K562 (cell line): Measurements from ENCODE around the gene FAM171A1. TPM values are rescaled to one million over a fixed set of nuclear protein-coding genes. Genes with fewer than 3 reads are reported as not detected.

Experiments
- ATAC-seq: fragments of 200-7000 bp; cut with Tn5 transposase; 3 replicates; pipeline ENCODE4 v1.9.1; 2020; ENCODE audit warnings: moderate library complexity
- BruUV-seq: library from RNA; stranded (reverse); fragments of 400-500 nt; replicated peaks from 2 replicates; lab custom pipeline; 2021; lab: Mats Ljungman, UMichigan
- CTCF ChIA-PET: fragments of 300-600 bp; formaldehyde crosslinking; extraction: SDS; loops from one replicate; lab custom pipeline; 2021; ENCODE audit warnings: low intra/inter-chr PET ratio; lab: Yijun Ruan, JAX
- POLR2A ChIA-PET: fragments of 300-600, 350-650 bp; sonication (Branson Sonifier 250); formaldehyde crosslinking; extraction: SDS; loops from one replicate; lab custom pipeline; 2021; ENCODE audit warnings: antibody characterized with exemption, inconsistent platforms; lab: Yijun Ruan, JAX
- DNase-seq, 4 experiments: peaks; one replicate each; pipeline versions ENCODE4 v3.0.0 to v3.0.0-alpha.2; 2011 to 2018; ENCODE audit warnings: low spot score in 3 of 4, mixed read lengths in 3 of 4; ENCODE audit errors: extremely low read depth in 1 of 4
- FAIRE-seq: peaks from 2 replicates; lab custom pipeline; 2011; peaks lifted over from hg19 to GRCh38; lab: Jason Lieb, UNC
- H2AFZ ChIP-seq: 2 replicates; pipeline ENCODE4 v1.6.0; 2011; ENCODE audit warnings: low read depth, low read length, control low read depth, inconsistent platforms
- H3K27ac ChIP-seq: fragments of 200-600 bp; 3 replicates; pipeline ENCODE4 v1.8.0; 2011; ENCODE audit warnings: low read depth, mild to moderate bottlenecking, control low read depth, inconsistent platforms, low read length, moderate library complexity, mixed read lengths; ENCODE audit errors: extremely low read depth
- H3K27me3 ChIP-seq, 2 experiments: fragments of 300-600 bp in 1 of 2; 2 replicates in 1 of 2; 3 replicates in 1 of 2; pipeline versions ENCODE4 v1.6.0 to v1.8.0; 2011; ENCODE audit warnings: inconsistent platforms in 2 of 2, low read length in 2 of 2, mild to moderate bottlenecking in 1 of 2, mixed read lengths in 1 of 2, moderate library complexity in 1 of 2; ENCODE audit not compliant: control insufficient read depth in 2 of 2, insufficient read depth in 2 of 2
- H3K36me3 ChIP-seq: fragments of 300-600 bp; 3 replicates; pipeline ENCODE4 v1.8.0; 2011; ENCODE audit warnings: mild to moderate bottlenecking, low read length, inconsistent platforms; ENCODE audit not compliant: control insufficient read depth, insufficient read depth
- H3K4me1 ChIP-seq, 2 experiments: fragments of 200-600 bp in 1 of 2; replicated peaks in 1 of 2; 2 replicates in 1 of 2; 3 replicates in 1 of 2; pipeline versions ENCODE4 v1.5.1 to v1.8.0; 2011; ENCODE audit warnings: inconsistent platforms in 2 of 2, low read length in 2 of 2, mild to moderate bottlenecking in 1 of 2, mixed read lengths in 1 of 2, moderate library complexity in 1 of 2; ENCODE audit not compliant: control insufficient read depth in 2 of 2, insufficient read depth in 2 of 2
- H3K4me2 ChIP-seq: 2 replicates; pipeline ENCODE4 v1.6.1; 2011; ENCODE audit warnings: low read length, control low read depth, inconsistent platforms, mixed read lengths; ENCODE audit not compliant: insufficient read depth
- H3K4me3 ChIP-seq: fragments of 200-600 bp; sonication (generic), shearing (Covaris generic); 2 replicates; pipeline ENCODE4 v1.5.1; 2016; ENCODE audit warnings: control low read depth, inconsistent platforms
- H3K79me2 ChIP-seq: fragments of 200-600 bp; 3 replicates; pipeline ENCODE4 v1.8.0; 2011; ENCODE audit warnings: low read length, inconsistent platforms; ENCODE audit not compliant: control insufficient read depth, insufficient read depth
- H3K9ac ChIP-seq, 2 experiments: 2 replicates each; pipeline versions ENCODE4 v1.6.0 to v1.6.1; 2011; ENCODE audit warnings: low read depth in 2 of 2, low read length in 2 of 2, control low read depth in 1 of 2, inconsistent platforms in 1 of 2, mild to moderate bottlenecking in 1 of 2, mixed read lengths in 1 of 2; ENCODE audit not compliant: insufficient read depth in 1 of 2
- H3K9me1 ChIP-seq: one replicate; pipeline ENCODE4 v1.6.0; 2011; ENCODE audit warnings: inconsistent platforms, mild to moderate bottlenecking, low read length, moderate library complexity; ENCODE audit not compliant: control insufficient read depth, insufficient read depth
- H3K9me3 ChIP-seq: replicated peaks from 2 replicates; pipeline ENCODE4 v1.5.1; 2011; ENCODE audit warnings: low read depth, low read length, inconsistent platforms; ENCODE audit not compliant: control insufficient read depth, insufficient read depth
- H4K20me1 ChIP-seq: replicated peaks from 2 replicates; pipeline ENCODE4 v1.6.1; 2011; ENCODE audit warnings: low read length, inconsistent platforms, mixed read lengths; ENCODE audit not compliant: control insufficient read depth, insufficient read depth
- CREB1 ChIP-seq, 2 experiments: sonication (generic) in 1 of 2; formaldehyde crosslinking in 1 of 2; IDR thresholded peaks; 2 replicates each; pipeline versions ENCODE4 v1.6.1 to v1.8.0; 2012 to 2022; ENCODE audit warnings: inconsistent platforms in 1 of 2, mild to moderate bottlenecking in 1 of 2, missing genetic modification reagents in 1 of 2, moderate library complexity in 1 of 2
- EGR1 ChIP-seq: fragments of 450-650 bp; conservative IDR thresholded peaks from 2 replicates; pipeline ENCODE4 v1.6.1; 2017; ENCODE audit warnings: mild to moderate bottlenecking
- FOS ChIP-seq: IDR thresholded peaks from 3 replicates; pipeline ENCODE4 v1.6.1; 2011; ENCODE audit not compliant: insufficient read length; ENCODE audit errors: extremely low read depth
- GABPB1 ChIP-seq: sonication (generic); formaldehyde crosslinking; IDR thresholded peaks from 2 replicates; pipeline ENCODE4 v1.8.0; 2022; ENCODE audit warnings: mild to moderate bottlenecking, missing genetic modification reagents
- HNRNPLL ChIP-seq: fragments of 200-400 bp; formaldehyde crosslinking; IDR thresholded peaks from 2 replicates; pipeline ENCODE4 v1.6.1; 2017; ENCODE audit warnings: low read length, low read depth, mild to moderate bottlenecking; ENCODE audit not compliant: poor library complexity, severe bottlenecking
- MED1 ChIP-seq: sonication (generic); formaldehyde crosslinking; IDR thresholded peaks from 2 replicates; pipeline ENCODE4 v1.8.1; 2023; ENCODE audit warnings: missing genetic modification reagents, borderline replicate concordance
- NRF1 ChIP-seq, 2 experiments: fragments of 450-650 bp; IDR thresholded peaks in 1 of 2; conservative IDR thresholded peaks in 1 of 2; 2 replicates each; pipeline ENCODE4 v1.6.1; 2014; ENCODE audit warnings: mild to moderate bottlenecking in 2 of 2
- RAD21 ChIP-seq, 2 experiments: fragments of 250-450 bp in 1 of 2; fragments of 450-650 bp in 1 of 2; sonication (Bioruptor Pico) in 1 of 2; formaldehyde crosslinking in 1 of 2; IDR thresholded peaks in 1 of 2; conservative IDR thresholded peaks in 1 of 2; 2 replicates each; pipeline versions ENCODE4 v1.4.0 to v1.8.0; 2020 to 2022; ENCODE audit warnings: mild to moderate bottlenecking in 2 of 2, moderate library complexity in 1 of 2
- SRF ChIP-seq, 2 experiments: fragments of 250-450, 450-650 bp in 1 of 2; sonication (Bioruptor Pico) in 1 of 2; sonication (generic) in 1 of 2; formaldehyde crosslinking; IDR thresholded peaks; 2 replicates each; pipeline versions ENCODE4 v1.5.0 to v1.5.1; 2020 to 2022; ENCODE audit warnings: mild to moderate bottlenecking in 1 of 2, missing genetic modification reagents in 1 of 2
- YY1 ChIP-seq, 3 experiments: IDR thresholded peaks; 2 replicates each; pipeline ENCODE4 v1.6.1; 2011; ENCODE audit warnings: low read length in 2 of 3, mild to moderate bottlenecking in 2 of 3, moderate library complexity in 2 of 3, borderline replicate concordance in 1 of 3, control low read depth in 1 of 3, low read depth in 1 of 3; ENCODE audit not compliant: insufficient read depth in 3 of 3, insufficient replicate concordance in 2 of 3, control insufficient read depth in 1 of 3, insufficient read length in 1 of 3; ENCODE audit errors: extremely low read depth in 1 of 3
- ZNF3 ChIP-seq: fragments of 250-450 bp; sonication (Bioruptor Pico); IDR thresholded peaks from 2 replicates; pipeline ENCODE4 v1.5.0; 2021; ENCODE audit warnings: mild to moderate bottlenecking, moderate library complexity
- WGBS: fragments of 100-300 bp; shearing (Covaris generic); methylation state at CpG from one replicate; pipeline ENCODE4 v1.1.6; 2016; ENCODE audit warnings: low coverage, mixed read lengths; ENCODE audit not compliant: insufficient coverage; ENCODE audit errors: missing lambda C conversion rate; 5-methylcytosine and 5-hydroxymethylcytosine counted together
- in situ Hi-C: fragments of 300-500 bp; cut with MboI; formaldehyde crosslinking; loops from 4 replicates; pipeline ENCODE4 v1.15.0; 2018; ENCODE audit warnings: inconsistent platforms, mixed read lengths
- intact Hi-C: fragments of 100-400 bp; cut with micrococcal nuclease; formaldehyde crosslinking; loops from 2 replicates; pipeline ENCODE4 v1.14.2; 2022
- polyA plus RNA-seq, 8 experiments: library from polyadenylated mRNA; depleted of rRNA in 4 of 8; stranded (reverse) in 5 of 8; unstranded in 3 of 8; fragments of >200 nt; fragmentation: Nextera tagmentation in 2 of 8; fragmentation: Illumina TruSeq in 1 of 8; extraction: Ambion mirVana in 2 of 8; extraction: Trizol in 1 of 8; gene quantifications; 2 replicates each; pipeline versions ENCODE4 v1.2.1 to v1.2.3, GENCODE V29; 2011 to 2014; ENCODE audit warnings: inconsistent platforms in 1 of 8, missing spikeins in 1 of 8
- total RNA-seq, 7 experiments: library from RNA; depleted of rRNA in 6 of 7; stranded (reverse); fragments of >200 nt in 6 of 7; fragmentation: Illumina TruSeq in 2 of 7; extraction: Trizol in 2 of 7; gene quantifications; 2 replicates each; pipeline versions ENCODE4 v1.2.1 to v1.2.3, GENCODE V29; 2011 to 2021; ENCODE audit warnings: low replicate concordance in 1 of 7
- TF ChIP-seq, protein P1 (sequence below): sonication (generic); formaldehyde crosslinking; IDR thresholded peaks from 2 replicates; pipeline ENCODE4 v1.8.0; 2022; ENCODE audit warnings: mild to moderate bottlenecking, missing genetic modification reagents
- TF ChIP-seq, protein P2 (sequence below): sonication (generic); formaldehyde crosslinking; IDR thresholded peaks from 2 replicates; pipeline ENCODE4 v1.8.1; 2023; ENCODE audit warnings: mild to moderate bottlenecking, missing genetic modification reagents, moderate library complexity

FAM171A1 gene
- total and polyA plus RNA-seq, 9 of the 15 experiments (the other 6 are each of a cell fraction or from before 2014, with no cell fraction given), result 0.51 to 8.2 (median 4.8) TPM

DNA sequence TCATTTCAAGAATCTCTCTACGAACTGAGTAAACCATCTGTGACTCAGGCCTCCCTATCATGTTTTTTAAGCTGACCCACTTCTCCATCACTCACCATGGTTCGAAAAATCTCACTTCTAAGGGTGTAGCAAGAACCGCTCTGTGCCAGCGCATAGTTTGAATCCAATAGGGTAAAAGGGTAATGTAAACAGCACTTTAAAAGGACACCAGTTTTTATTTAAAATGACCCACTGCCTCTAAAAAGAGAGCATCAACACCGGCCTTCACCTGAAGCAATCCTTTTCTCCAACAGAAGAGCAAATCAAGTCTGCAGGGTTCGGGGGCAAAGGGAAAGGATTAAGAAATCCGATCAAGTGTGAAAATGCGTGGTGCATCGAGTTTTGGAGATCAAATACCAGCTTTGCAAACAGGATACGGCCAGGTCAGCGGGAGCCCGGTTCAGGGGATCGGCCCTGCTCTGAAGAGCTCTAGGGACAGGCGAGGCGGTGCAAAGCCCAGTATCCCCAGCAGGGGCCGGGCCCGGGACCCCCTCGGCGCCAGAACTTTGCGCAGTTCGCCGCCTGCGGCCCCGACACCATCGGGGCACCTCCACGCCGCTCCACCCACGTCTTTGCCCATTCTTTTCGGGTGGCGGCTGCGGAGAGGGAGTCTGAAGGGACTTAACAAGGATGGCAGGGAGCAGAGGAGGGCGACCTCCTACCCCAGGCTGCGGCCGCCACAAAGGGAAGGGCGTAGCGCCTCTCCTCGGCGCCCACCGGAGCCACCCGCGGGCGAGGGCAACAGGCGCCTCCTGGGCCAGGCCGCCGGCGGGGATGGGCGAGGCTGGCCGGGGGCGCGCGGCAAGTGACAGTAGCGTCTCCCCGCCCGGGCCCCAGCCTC, 203.4 kb downstream of the FAM171A1 start:
- no TSS peak for BruUV-seq
- intact Hi-C loops, result no loop called here
- in situ Hi-C loops, result no loop called here
- peak overlapping the region; percentile 64 to 97; a peak in 3 of 4 replicates for H3K9ac ChIP-seq
- H3K27me3 ChIP-seq, result no peaks in the 10 kb centered on the region
- ChIA-PET POLR2A (interaction anchor here (1.0 kb wide), 1 partner anchor 16 kb away, joined by 3 read pairs; no protein-coding TSS in a partner anchor), CTCF (no interaction called here)
- peak overlapping the region; percentile 65; the same call in 1 of the 3 replicates for H3K27ac ChIP-seq
- peaks cover 13 to 18% of the 10 kb centered on the region in 2 experiments for H3K4me1 ChIP-seq
- peak overlapping the region; percentile 72 for H3K4me3 ChIP-seq
- peak overlapping the region; percentile 92 for H3K4me2 ChIP-seq
- H3K9me3 ChIP-seq, result no peaks in the 10 kb centered on the region
- peak; percentile 75 for FAIRE-seq
- peak; percentile 77 for ATAC-seq
- H4K20me1 ChIP-seq, result no peaks in the 10 kb centered on the region
- WGBS, result 2% methylated on average over 33 of the region's 54 CpGs
- no peaks in the 10 kb centered on the region for H3K79me2 ChIP-seq
- no peaks in the 10 kb centered on the region for H3K9me1 ChIP-seq
- DNase-seq, result peak; percentile 20 to 59 (median 40)
- peak overlapping the region; percentile 97 for H2AFZ ChIP-seq
- no peaks in the 10 kb centered on the region for H3K36me3 ChIP-seq
- TF ChIP-seq, protein P1, sequence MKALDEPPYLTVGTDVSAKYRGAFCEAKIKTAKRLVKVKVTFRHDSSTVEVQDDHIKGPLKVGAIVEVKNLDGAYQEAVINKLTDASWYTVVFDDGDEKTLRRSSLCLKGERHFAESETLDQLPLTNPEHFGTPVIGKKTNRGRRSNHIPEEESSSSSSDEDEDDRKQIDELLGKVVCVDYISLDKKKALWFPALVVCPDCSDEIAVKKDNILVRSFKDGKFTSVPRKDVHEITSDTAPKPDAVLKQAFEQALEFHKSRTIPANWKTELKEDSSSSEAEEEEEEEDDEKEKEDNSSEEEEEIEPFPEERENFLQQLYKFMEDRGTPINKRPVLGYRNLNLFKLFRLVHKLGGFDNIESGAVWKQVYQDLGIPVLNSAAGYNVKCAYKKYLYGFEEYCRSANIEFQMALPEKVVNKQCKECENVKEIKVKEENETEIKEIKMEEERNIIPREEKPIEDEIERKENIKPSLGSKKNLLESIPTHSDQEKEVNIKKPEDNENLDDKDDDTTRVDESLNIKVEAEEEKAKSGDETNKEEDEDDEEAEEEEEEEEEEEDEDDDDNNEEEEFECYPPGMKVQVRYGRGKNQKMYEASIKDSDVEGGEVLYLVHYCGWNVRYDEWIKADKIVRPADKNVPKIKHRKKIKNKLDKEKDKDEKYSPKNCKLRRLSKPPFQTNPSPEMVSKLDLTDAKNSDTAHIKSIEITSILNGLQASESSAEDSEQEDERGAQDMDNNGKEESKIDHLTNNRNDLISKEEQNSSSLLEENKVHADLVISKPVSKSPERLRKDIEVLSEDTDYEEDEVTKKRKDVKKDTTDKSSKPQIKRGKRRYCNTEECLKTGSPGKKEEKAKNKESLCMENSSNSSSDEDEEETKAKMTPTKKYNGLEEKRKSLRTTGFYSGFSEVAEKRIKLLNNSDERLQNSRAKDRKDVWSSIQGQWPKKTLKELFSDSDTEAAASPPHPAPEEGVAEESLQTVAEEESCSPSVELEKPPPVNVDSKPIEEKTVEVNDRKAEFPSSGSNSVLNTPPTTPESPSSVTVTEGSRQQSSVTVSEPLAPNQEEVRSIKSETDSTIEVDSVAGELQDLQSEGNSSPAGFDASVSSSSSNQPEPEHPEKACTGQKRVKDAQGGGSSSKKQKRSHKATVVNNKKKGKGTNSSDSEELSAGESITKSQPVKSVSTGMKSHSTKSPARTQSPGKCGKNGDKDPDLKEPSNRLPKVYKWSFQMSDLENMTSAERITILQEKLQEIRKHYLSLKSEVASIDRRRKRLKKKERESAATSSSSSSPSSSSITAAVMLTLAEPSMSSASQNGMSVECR (CRISPR knock-in tag), result peak; percentile 9; the same call in 1 of the 2 replicates
- TF ChIP-seq, protein P2, sequence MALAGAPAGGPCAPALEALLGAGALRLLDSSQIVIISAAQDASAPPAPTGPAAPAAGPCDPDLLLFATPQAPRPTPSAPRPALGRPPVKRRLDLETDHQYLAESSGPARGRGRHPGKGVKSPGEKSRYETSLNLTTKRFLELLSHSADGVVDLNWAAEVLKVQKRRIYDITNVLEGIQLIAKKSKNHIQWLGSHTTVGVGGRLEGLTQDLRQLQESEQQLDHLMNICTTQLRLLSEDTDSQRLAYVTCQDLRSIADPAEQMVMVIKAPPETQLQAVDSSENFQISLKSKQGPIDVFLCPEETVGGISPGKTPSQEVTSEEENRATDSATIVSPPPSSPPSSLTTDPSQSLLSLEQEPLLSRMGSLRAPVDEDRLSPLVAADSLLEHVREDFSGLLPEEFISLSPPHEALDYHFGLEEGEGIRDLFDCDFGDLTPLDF (CRISPR knock-in tag), result no peak
- TF ChIP-seq YY1 (IDR thresholded peaks at IDR 0.05; ENCODE audit: borderline replicate concordance in 1 of 3, control insufficient read depth in 1 of 3, extremely low read depth in 1 of 3, insufficient read depth in 3 of 3, insufficient read length in 1 of 3, insufficient replicate concordance in 2 of 3, low read depth in 1 of 3, low read length in 2 of 3) (no peak), GABPB1 (CRISPR knock-in tag) (0 out of 2 replicates have a peak, but pooled peaks have one; percentile 10), SRF (CRISPR knock-in tag; IDR thresholded peaks at IDR 0.05) (0 out of 4 replicates have a peak, but pooled peaks of 1 of the 2 experiments have one; percentile 21), RAD21 (CRISPR knock-in tag; conservative IDR thresholded peaks at IDR 0.05 in 1 of 2, IDR thresholded peaks at IDR 0.05 in 1 of 2) (peak; percentile 24 to 41), HNRNPLL (peak; percentile 37), MED1 (CRISPR knock-in tag) (no peak), ZNF3 (CRISPR knock-in tag) (no peak), CREB1 (IDR thresholded peaks at IDR 0.05) (no peak), CREB1 (CRISPR knock-in tag; IDR thresholded peaks at IDR 0.05) (0 out of 2 replicates have a peak, but pooled peaks have one; percentile 32), EGR1 (peak; percentile 50), NRF1 (conservative IDR thresholded peaks at IDR 0.05 in 1 of 2, IDR thresholded peaks at IDR 0.05 in 1 of 2) (peak; percentile 57 to 65; a peak in 3 of 4 replicates), FOS (no peak)
